DOHH2 (cell line): ENCODE measurements around the gene PKIB.

Source experiments
- H3F3A ChIP-seq: fragments of 200-600 bp; sonication (generic), shearing (Covaris generic); 2 replicates; pipeline ENCODE4 v1.6.0; 2016; ENCODE audit warnings: antibody characterized with exemption, mild to moderate bottlenecking; ENCODE audit not compliant: control insufficient read depth, insufficient read depth
- H3K27ac ChIP-seq: fragments of 200-600 bp; sonication (generic); 2 replicates; pipeline ENCODE4 v1.5.1; 2014; ENCODE audit warnings: low read depth, mild to moderate bottlenecking, low read length, moderate library complexity
- H3K27me3 ChIP-seq: fragments of 200-600 bp; sonication (generic); 2 replicates; pipeline ENCODE4 v1.6.1; 2014; ENCODE audit warnings: mild to moderate bottlenecking, low read length, mixed read lengths; ENCODE audit not compliant: control insufficient read depth
- H3K36me3 ChIP-seq: fragments of 200-600 bp; sonication (generic); 2 replicates; pipeline ENCODE4 v1.6.1; 2014; ENCODE audit warnings: mild to moderate bottlenecking, low read length, moderate library complexity, mixed read lengths; ENCODE audit not compliant: control insufficient read depth
- H3K4me1 ChIP-seq: fragments of 200-600 bp; sonication (generic); 2 replicates; pipeline ENCODE4 v1.6.1; 2014; ENCODE audit warnings: mild to moderate bottlenecking, low read length, mixed read lengths; ENCODE audit not compliant: control insufficient read depth
- H3K4me2 ChIP-seq: fragments of 200-600 bp; sonication (generic); 2 replicates; pipeline ENCODE4 v1.6.0; 2014; ENCODE audit warnings: mild to moderate bottlenecking, low read length, moderate library complexity
- H3K4me3 ChIP-seq: fragments of 200-600 bp; sonication (generic); 2 replicates; pipeline ENCODE4 v1.5.1; 2014; ENCODE audit warnings: mild to moderate bottlenecking, low read length, mixed read lengths
- H3K79me2 ChIP-seq: fragments of 200-600 bp; sonication (generic); 2 replicates; pipeline ENCODE4 v1.6.1; 2014; ENCODE audit warnings: mild to moderate bottlenecking, low read length, mixed read lengths; ENCODE audit not compliant: control insufficient read depth
- H3K9me2 ChIP-seq: fragments of 200-600 bp; sonication (generic); replicated peaks from 2 replicates; pipeline ENCODE4 v1.6.1; 2014; ENCODE audit warnings: mild to moderate bottlenecking, low read length, mixed read lengths; ENCODE audit not compliant: control insufficient read depth
- H3K9me3 ChIP-seq: fragments of 200-600 bp; sonication (generic); 2 replicates; pipeline ENCODE4 v1.6.1; 2014; ENCODE audit warnings: antibody characterized with exemption, low read length, mixed read lengths; ENCODE audit not compliant: control insufficient read depth, insufficient read depth
- H4K20me1 ChIP-seq: fragments of 200-600 bp; sonication (generic); 2 replicates; pipeline ENCODE4 v1.6.0; 2014; ENCODE audit warnings: low read depth, mild to moderate bottlenecking, antibody characterized with exemption, low read length, moderate library complexity; ENCODE audit not compliant: control insufficient read depth, insufficient read depth
- EZH2phosphoT487 ChIP-seq: fragments of 200-600 bp; sonication (generic); IDR thresholded peaks from 2 replicates; pipeline ENCODE4 v1.6.1; 2017; ENCODE audit warnings: borderline replicate concordance, mild to moderate bottlenecking, antibody characterized with exemption, low read length, moderate library complexity, mixed read lengths
- TF ChIP-seq, protein P1 (sequence below): fragments of 200-600 bp; sonication (generic); IDR thresholded peaks from one replicate; pipeline ENCODE4 v1.5.1; 2014; ENCODE audit warnings: antibody characterized with exemption, mild to moderate bottlenecking, low read depth, low read length; ENCODE audit not compliant: poor library complexity, severe bottlenecking

Gene PKIB

GRCh38 chr6:122712448-122713137 lies 102.4 kb downstream of the PKIB start:
- no peak overlapping the region for H3K27ac ChIP-seq
- H3F3A ChIP-seq, result no peaks in the 10 kb centered on the region
- no peaks in the 10 kb centered on the region for H3K79me2 ChIP-seq
- H4K20me1 ChIP-seq, result no peaks in the 10 kb centered on the region
- no peak overlapping the region for H3K4me3 ChIP-seq
- no peaks in the 10 kb centered on the region for H3K27me3 ChIP-seq
- TF ChIP-seq EZH2phosphoT487, result no peak
- TF ChIP-seq, protein P1, sequence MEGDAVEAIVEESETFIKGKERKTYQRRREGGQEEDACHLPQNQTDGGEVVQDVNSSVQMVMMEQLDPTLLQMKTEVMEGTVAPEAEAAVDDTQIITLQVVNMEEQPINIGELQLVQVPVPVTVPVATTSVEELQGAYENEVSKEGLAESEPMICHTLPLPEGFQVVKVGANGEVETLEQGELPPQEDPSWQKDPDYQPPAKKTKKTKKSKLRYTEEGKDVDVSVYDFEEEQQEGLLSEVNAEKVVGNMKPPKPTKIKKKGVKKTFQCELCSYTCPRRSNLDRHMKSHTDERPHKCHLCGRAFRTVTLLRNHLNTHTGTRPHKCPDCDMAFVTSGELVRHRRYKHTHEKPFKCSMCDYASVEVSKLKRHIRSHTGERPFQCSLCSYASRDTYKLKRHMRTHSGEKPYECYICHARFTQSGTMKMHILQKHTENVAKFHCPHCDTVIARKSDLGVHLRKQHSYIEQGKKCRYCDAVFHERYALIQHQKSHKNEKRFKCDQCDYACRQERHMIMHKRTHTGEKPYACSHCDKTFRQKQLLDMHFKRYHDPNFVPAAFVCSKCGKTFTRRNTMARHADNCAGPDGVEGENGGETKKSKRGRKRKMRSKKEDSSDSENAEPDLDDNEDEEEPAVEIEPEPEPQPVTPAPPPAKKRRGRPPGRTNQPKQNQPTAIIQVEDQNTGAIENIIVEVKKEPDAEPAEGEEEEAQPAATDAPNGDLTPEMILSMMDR, result no peak
- no peaks in the 10 kb centered on the region for H3K9me2 ChIP-seq
- H3K4me2 ChIP-seq, result no peak overlapping the region
- no peaks in the 10 kb centered on the region for H3K4me1 ChIP-seq
- H3K36me3 ChIP-seq, result no peaks in the 10 kb centered on the region
- H3K9me3 ChIP-seq, result no peaks in the 10 kb centered on the region

GRCh38 chr6:122713138-122713537 lies 102.9 kb downstream of the PKIB start:
- no peaks in the 10 kb centered on the region for H3K79me2 ChIP-seq
- no peak overlapping the region for H3K4me3 ChIP-seq
- no peaks in the 10 kb centered on the region for H3K27me3 ChIP-seq
- H3F3A ChIP-seq, result no peaks in the 10 kb centered on the region
- no peaks in the 10 kb centered on the region for H3K9me2 ChIP-seq
- no peaks in the 10 kb centered on the region for H4K20me1 ChIP-seq
- H3K36me3 ChIP-seq, result no peaks in the 10 kb centered on the region
- H3K27ac ChIP-seq, result no peak overlapping the region
- no peak overlapping the region for H3K4me2 ChIP-seq
- TF ChIP-seq, protein P1, result no peak
- TF ChIP-seq EZH2phosphoT487, result no peak
- H3K9me3 ChIP-seq, result no peaks in the 10 kb centered on the region
- H3K4me1 ChIP-seq, result no peaks in the 10 kb centered on the region

DNA sequence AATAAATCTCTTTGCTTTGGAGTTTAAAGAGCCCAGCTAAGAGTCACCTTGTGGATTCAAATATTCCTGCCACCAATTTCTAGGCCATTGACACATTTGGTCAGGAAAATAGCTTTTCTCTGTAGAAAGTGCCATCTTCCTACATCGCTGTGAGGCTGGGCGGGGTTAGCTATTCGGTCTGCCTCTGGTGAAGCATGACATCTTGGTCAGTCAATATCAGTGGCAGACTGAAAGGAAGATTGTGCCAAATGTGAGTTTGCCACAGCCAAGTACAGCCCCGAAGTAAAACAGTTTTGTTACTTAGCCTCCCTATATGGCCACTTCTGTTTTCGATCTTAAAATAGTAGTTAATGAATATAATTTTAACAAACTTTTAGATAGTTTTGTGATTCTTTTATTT lies 103.9 kb downstream of the PKIB start:
- H3K27me3 ChIP-seq, result no peaks in the 10 kb centered on the region
- H4K20me1 ChIP-seq, result no peaks in the 10 kb centered on the region
- TF ChIP-seq, protein P1, result no peak
- TF ChIP-seq EZH2phosphoT487, result no peak
- no peaks in the 10 kb centered on the region for H3K9me2 ChIP-seq
- H3K9me3 ChIP-seq, result no peaks in the 10 kb centered on the region
- H3K36me3 ChIP-seq, result no peaks in the 10 kb centered on the region
- no peak overlapping the region for H3K27ac ChIP-seq
- no peaks in the 10 kb centered on the region for H3K4me1 ChIP-seq
- H3F3A ChIP-seq, result no peaks in the 10 kb centered on the region
- H3K79me2 ChIP-seq, result no peaks in the 10 kb centered on the region
- no peak overlapping the region for H3K4me3 ChIP-seq
- H3K4me2 ChIP-seq, result no peak overlapping the region
